Small intestine (tissue), 16 donors: ENCODE data around the gene OR10G4. TPM values are rescaled to one million over a fixed set of nuclear protein-coding genes. Genes with fewer than 3 reads are reported as not detected.
"Not testable (repeated sequence)": the region's sequence is repeated elsewhere in the genome, so short reads cannot be mapped to it uniquely, and the experiment has no call there.

ENCODE experiments used
- DNase-seq, 2 donors: peaks; one replicate each; pipeline versions ENCODE4 v3.0.0 to v3.0.0-alpha.2; 2013
- FAIRE-seq: peaks from 2 replicates; lab custom pipeline; 2012; peaks lifted over from hg19 to GRCh38; lab: Jason Lieb, UNC
- H3K27ac ChIP-seq, 3 donors: one replicate each; pipeline ENCODE4 v1.5.1; 2013; ENCODE audit warnings: low read length in 2 of 3, mild to moderate bottlenecking in 2 of 3, control low read depth in 1 of 3, inconsistent platforms in 1 of 3, low read depth in 1 of 3, moderate library complexity in 1 of 3
- H3K27me3 ChIP-seq, 3 donors: one replicate each; pipeline ENCODE4 v1.6.1; 2013; ENCODE audit warnings: low read length in 3 of 3, inconsistent platforms in 1 of 3; ENCODE audit not compliant: control insufficient read depth in 3 of 3, insufficient read depth in 3 of 3
- H3K36me3 ChIP-seq, 3 donors: one replicate each; pipeline ENCODE4 v1.6.1; 2013; ENCODE audit warnings: low read length in 3 of 3, inconsistent platforms in 1 of 3, low read depth in 1 of 3, mild to moderate bottlenecking in 1 of 3, moderate library complexity in 1 of 3; ENCODE audit not compliant: control insufficient read depth in 3 of 3, insufficient read depth in 2 of 3
- H3K4me1 ChIP-seq, 3 donors: one replicate each; pipeline ENCODE4 v1.6.1; 2013; ENCODE audit warnings: low read length in 2 of 3, inconsistent platforms in 1 of 3, low read depth in 1 of 3, mild to moderate bottlenecking in 1 of 3, moderate library complexity in 1 of 3; ENCODE audit not compliant: control insufficient read depth in 3 of 3, insufficient read depth in 2 of 3
- H3K4me3 ChIP-seq, 3 donors: one replicate each; pipeline ENCODE4 v1.5.1; 2013; ENCODE audit warnings: low read length in 3 of 3, control low read depth in 1 of 3, inconsistent platforms in 1 of 3, low read depth in 1 of 3, mild to moderate bottlenecking in 1 of 3, moderate library complexity in 1 of 3
- H3K9me3 ChIP-seq, 2 donors: one replicate each; pipeline ENCODE4 v1.6.1; 2013; ENCODE audit warnings: low read depth in 1 of 2, low read length in 1 of 2; ENCODE audit not compliant: control insufficient read depth in 2 of 2, insufficient read depth in 1 of 2
- WGBS, 3 donors: extraction: QIAGEN DNeasy Blood & Tissue Kit; methylation state at CpG; one replicate each; pipeline ENCODE4 v1.1.7; 2013; 5-methylcytosine and 5-hydroxymethylcytosine counted together
- long read RNA-seq, 10 donors: transcript quantifications; one replicate each; lab custom pipeline, GENCODE V29; 2026
- polyA plus RNA-seq, 4 donors: library from polyadenylated mRNA; stranded (reverse) in 3 of 4; unstranded in 1 of 4; fragments of 200-250 nt in 3 of 4; fragments of 120-200 nt in 1 of 4; gene quantifications; one replicate each; pipeline versions ENCODE4 v1.2.1 to v1.2.3, GENCODE V29; 2013
- donor health status: healthy with polysubstance abuse.
- donor health status: control.
- donor health status: control.
- donor health status: Bipolar disorder and iron deficiency.
- donor health status: healthy.

Gene OR10G4, protein sequence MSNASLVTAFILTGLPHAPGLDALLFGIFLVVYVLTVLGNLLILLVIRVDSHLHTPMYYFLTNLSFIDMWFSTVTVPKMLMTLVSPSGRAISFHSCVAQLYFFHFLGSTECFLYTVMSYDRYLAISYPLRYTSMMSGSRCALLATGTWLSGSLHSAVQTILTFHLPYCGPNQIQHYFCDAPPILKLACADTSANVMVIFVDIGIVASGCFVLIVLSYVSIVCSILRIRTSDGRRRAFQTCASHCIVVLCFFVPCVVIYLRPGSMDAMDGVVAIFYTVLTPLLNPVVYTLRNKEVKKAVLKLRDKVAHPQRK
- not detected for polyA plus RNA-seq
- long read RNA-seq, donor 1: 0 reads
- long read RNA-seq, donor 2: 0 reads
- long read RNA-seq, donor 3: 0 reads
- long read RNA-seq, donor 4: 0 reads
- long read RNA-seq, donor 5: 0 reads
- long read RNA-seq, donor 6: 0 reads
- long read RNA-seq, donor 7: 0 reads
- long read RNA-seq, donor 8: 0 reads
- long read RNA-seq, donor 9: 0 reads
- long read RNA-seq, donor 10: 0 reads

DNA sequence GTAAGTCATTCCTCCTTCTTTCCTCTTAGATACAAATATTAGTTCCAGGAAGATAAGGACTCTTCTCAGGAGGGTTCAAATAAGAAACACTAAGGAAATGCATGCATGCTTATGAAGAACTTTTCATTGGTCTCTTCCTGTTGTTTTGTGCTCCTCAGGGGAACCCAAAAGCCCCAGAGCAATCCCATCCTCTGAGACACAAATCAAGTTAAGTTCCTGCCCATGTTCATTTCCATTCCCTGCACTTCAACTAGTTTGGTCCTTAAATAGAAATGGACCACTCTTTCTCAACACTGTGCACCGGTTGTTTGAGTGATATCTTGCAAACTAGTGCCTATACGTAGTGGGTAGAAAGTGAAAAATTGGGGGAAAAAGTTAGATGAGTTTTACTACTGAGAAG is at the start of gene OR10G4:
Gene OR10G4, plus strand, starts transcription at position 301 of the 400 bp plus-strand sequence. CDS start 2,578 bp downstream, outside the sequence.
- Histone ChIP-seq H3K36me3 (no peaks in the 10 kb centered on the region), H3K27me3 (no peaks in the 10 kb centered on the region), H3K4me3 (no peak within 1 kb of the TSS), H3K4me1 (no peaks in the 10 kb centered on the region), H3K27ac (no peak within 1 kb of the TSS), H3K9me3 (no peaks in the 10 kb centered on the region)
- no peak for DNase-seq
- 76 to 80% (median 79%) methylated on average over 2 of the region's 2 CpGs for WGBS, 3 donors
- FAIRE-seq: no peak

DNA sequence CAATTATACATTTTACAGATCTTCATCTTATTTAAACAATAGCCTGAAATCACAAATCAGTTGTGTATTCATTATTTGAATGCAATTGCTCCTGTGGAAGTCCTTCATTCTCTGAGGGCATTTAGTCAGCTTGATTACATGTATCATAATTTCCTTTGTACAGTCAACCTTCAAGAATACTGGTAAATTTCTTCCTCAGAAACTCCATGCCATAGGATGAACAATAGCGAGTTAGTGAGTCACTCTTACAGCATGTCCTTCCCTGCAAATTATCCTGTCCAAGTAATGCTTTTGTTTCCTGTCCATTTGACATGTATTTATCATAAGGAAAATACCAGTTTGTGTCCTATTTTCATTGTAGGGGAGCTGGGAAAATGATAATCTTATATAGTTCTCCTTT is 39.0 kb upstream of the OR10G4 start:
- FAIRE-seq: no peak
- 47 to 73% (median 53%) methylated on average over 1 of the region's 1 CpG for WGBS, 3 donors

DNA sequence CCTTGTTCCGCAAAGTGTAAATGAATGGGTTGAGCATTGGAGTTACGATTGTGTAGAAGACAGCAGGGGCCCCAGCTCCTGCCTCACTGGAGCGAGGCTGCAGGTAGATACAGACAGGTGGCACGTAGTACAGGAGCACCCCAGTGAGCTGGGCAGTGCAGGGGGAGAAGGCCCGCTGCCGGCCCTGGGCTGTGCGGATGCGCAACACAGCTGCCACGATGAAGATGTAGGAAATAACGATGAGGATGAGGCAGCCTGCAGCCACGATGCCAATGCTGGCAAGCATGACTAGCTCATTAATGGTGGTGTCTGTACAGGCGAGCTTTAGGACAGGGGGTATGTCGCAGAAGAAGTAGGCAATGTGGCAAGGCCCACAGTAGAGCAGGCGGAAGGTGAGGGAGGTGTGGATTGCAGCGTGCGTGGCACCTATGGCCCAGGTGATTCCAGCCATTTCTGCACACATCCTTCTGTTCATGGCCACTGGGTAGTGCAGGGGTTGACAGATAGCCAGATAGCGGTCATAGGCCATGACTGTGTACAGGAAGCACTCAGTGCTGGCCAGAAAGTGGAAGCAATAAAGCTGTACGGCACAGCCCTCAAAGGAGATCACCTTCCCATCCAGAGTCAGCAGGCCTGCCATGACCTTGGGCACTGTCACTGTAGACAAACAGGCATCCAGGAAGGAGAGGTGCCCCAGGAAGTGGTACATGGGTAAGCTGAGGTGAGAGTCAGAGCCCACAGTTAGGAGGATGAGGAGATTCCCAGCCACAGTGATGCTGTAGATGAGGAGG is 35.8 kb upstream of the OR10G4 start:
- H3K4me3 ChIP-seq: no peak overlapping the region
- H3K27me3 ChIP-seq: no peaks in the 10 kb centered on the region
- no peaks in the 10 kb centered on the region for H3K36me3 ChIP-seq
- peaks cover 0 to 4% of the 10 kb centered on the region in 2 donors for H3K9me3 ChIP-seq
- no peak for FAIRE-seq
- H3K4me1 ChIP-seq: no peaks in the 10 kb centered on the region
- DNase-seq: no peak
- 84 to 88% (median 85%) methylated on average over 18 of the region's 18 CpGs for WGBS, 3 donors
- H3K27ac ChIP-seq: no peak overlapping the region

More for the DNA sequence above, 39.0 kb upstream of the OR10G4 start:
- no peaks in the 10 kb centered on the region for H3K36me3 ChIP-seq
- DNase-seq: no peak
- no peak overlapping the region for H3K4me3 ChIP-seq
- no peak overlapping the region for H3K27ac ChIP-seq
- peaks cover 0 to 2% of the 10 kb centered on the region in 2 donors for H3K9me3 ChIP-seq
- no peaks in the 10 kb centered on the region for H3K27me3 ChIP-seq
- H3K4me1 ChIP-seq: no peaks in the 10 kb centered on the region

DNA sequence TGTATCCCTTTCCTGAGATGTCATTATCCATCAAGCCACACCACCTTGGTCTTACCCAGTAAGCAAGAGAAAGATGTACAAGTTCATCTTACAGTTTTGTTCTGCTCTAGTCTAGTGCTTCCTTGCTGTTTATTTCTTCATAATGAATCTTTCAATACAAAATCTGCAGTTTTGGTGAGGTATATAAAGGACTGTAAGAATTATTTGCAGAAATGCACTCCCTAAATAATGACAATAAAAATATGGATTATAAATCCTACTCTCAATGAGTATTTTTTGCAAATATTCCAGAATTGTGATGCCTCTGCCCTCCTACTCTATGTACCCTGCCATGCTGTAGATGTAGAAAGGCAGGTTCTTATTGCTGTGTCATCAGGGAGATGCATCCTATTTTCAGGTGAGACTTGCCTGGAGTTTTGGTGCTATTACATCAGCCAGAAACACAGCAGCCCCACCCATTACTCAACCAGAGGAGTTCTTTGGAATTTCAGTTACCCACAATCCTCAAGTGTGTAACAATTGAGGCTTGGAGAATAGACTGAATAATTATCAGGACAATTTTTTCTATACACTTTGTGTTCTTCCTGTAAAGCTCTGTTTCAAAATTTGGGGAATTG is 35.0 kb upstream of the OR10G4 start, which contains the start of gene OR10S1:
Gene OR10S1, minus strand, starts transcription at position 51 of the 617 bp plus-strand sequence. CDS start 117 bp downstream, outside the sequence.
- H3K27me3 ChIP-seq: no peaks in the 10 kb centered on the region
- DNase-seq: no peak
- H3K4me1 ChIP-seq: no peaks in the 10 kb centered on the region
- no peaks in the 10 kb centered on the region for H3K36me3 ChIP-seq
- H3K4me3 ChIP-seq: no peak within 1 kb of the TSS
- H3K27ac ChIP-seq: no peak within 1 kb of the TSS
- peaks cover 0 to 4% of the 10 kb centered on the region in 2 donors for H3K9me3 ChIP-seq
- no peak for FAIRE-seq

DNA sequence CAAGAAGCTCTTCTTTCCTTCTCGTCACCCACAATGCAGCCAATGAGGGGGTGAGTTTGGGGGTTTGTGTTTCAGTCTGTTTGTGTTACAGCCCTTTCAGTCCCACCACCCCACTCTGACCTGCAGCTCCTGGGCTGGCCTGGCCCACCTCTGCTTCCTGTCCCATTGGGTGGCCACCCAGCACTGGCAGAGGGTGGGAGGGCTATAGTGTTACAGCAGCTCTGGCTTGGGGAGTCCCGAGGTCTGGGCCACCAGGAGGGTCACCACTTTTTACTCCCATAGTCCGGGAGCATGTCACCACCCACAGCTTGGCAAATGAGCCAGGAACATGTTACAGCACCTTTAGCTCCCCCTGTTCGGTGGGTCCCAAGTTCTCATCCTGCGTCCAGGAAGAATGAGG is 33.5 kb upstream of the OR10G4 start:
- H3K4me3 ChIP-seq: no peak overlapping the region
- no peaks in the 10 kb centered on the region for H3K36me3 ChIP-seq
- DNase-seq (no peak), FAIRE-seq (no peak)
- no peak overlapping the region for H3K27ac ChIP-seq
- no peaks in the 10 kb centered on the region for H3K4me1 ChIP-seq
- 69 to 90% (median 85%) methylated on average over 5 of the region's 5 CpGs for WGBS, 3 donors
- peaks cover 0 to 6% of the 10 kb centered on the region in 2 donors for H3K9me3 ChIP-seq
- H3K27me3 ChIP-seq: no peaks in the 10 kb centered on the region

DNA sequence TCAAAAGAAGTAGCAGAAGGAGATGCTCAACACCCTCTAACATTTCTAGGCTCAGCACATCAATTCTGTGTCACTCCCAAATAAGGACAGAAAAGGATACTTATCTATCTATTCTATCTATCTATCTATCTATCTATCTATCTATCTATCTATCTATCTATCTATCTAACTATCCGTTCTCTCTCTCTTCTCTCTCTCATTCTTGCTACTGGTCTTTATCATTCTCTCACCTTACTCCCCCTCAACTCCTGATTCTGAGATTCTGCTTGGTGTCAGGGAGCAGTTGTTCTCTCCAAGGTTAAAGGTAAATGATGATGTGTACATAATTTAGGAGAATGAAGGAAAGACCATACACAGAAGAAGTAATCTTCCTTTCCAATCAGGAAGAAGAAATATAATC is 17.7 kb upstream of the OR10G4 start, which contains the start of gene OR10G6:
Gene OR10G6, minus strand, starts transcription at position 43 of the 400 bp plus-strand sequence. Its CDS starts 0 bp downstream, at position 43.
- Histone ChIP-seq H3K9me3 (no peaks in the 10 kb centered on the region), H3K4me1 (no peaks in the 10 kb centered on the region), H3K27me3 (no peaks in the 10 kb centered on the region), H3K36me3 (no peaks in the 10 kb centered on the region), H3K4me3 (no peak within 1 kb of the TSS), H3K27ac (no peak within 1 kb of the TSS)
- DNase-seq (no peak), FAIRE-seq (no peak)
- 52 to 80% (median 69%) methylated on average over 1 of the region's 1 CpG for WGBS, 3 donors

DNA sequence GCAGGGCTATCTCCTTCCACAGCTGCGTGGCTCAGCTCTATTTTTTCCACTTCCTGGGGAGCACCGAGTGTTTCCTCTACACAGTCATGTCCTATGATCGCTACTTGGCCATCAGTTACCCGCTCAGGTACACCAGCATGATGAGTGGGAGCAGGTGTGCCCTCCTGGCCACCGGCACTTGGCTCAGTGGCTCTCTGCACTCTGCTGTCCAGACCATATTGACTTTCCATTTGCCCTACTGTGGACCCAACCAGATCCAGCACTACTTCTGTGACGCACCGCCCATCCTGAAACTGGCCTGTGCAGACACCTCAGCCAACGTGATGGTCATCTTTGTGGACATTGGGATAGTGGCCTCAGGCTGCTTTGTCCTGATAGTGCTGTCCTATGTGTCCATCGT is 3.0 kb downstream of the OR10G4 start:
- FAIRE-seq, H3K4me1 ChIP-seq, H3K27me3 ChIP-seq, H3K36me3 ChIP-seq, H3K27ac ChIP-seq, H3K4me3 ChIP-seq, H3K9me3 ChIP-seq, DNase-seq: not testable (repeated sequence)
- WGBS, 3 donors: 79 to 89% (median 86%) methylated on average over 5 to 7 of the region's 9 CpGs

DNA sequence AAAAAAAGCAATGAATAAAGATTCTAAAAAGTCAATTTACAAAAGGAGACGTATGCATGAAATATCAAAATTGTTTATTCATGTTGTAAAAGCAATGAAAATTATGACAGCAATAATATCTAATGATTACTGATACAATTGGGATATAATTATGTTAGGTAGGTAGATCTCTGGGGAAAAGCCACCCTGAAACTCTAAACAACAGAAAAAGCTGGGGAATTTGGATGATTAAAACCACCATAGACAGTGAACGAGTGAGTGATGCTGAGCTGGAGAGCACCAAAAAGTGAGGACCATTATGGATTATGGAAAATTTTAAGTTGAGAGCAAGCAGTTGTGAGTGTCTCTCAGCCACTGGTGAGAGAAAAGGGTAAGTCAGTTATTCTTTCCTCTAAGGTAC is 13.7 kb downstream of the OR10G4 start, which contains the start of gene OR10G8:
Gene OR10G8, plus strand, starts transcription at position 301 of the 400 bp plus-strand sequence. CDS start 2,825 bp downstream, outside the sequence.
- H3K9me3 ChIP-seq: no peaks in the 10 kb centered on the region
- no peak for DNase-seq
- H3K4me3 ChIP-seq: no peak within 1 kb of the TSS
- no peak for FAIRE-seq
- 57 to 69% (median 65%) methylated on average over 2 of the region's 2 CpGs for WGBS, 3 donors
- no peak within 1 kb of the TSS for H3K27ac ChIP-seq
- H3K4me1 ChIP-seq: no peaks in the 10 kb centered on the region
- no peaks in the 10 kb centered on the region for H3K36me3 ChIP-seq
- H3K27me3 ChIP-seq: no peaks in the 10 kb centered on the region
